Duodenal mucosa (tissue), 2 donors: ENCODE measurements around the gene SERGEF.

Experiments used
- H3K27ac ChIP-seq: one replicate; pipeline ENCODE4 v1.7.0; 2013; ENCODE audit warnings: low read depth, low read length
- H3K27me3 ChIP-seq, 2 donors: one replicate each; pipeline ENCODE4 v1.7.0; 2013; ENCODE audit warnings: low read length in 2 of 2, control low read depth in 1 of 2; ENCODE audit not compliant: insufficient read depth in 2 of 2, control insufficient read depth in 1 of 2
- H3K36me3 ChIP-seq, 2 donors: one replicate each; pipeline ENCODE4 v1.7.0; 2013; ENCODE audit warnings: low read length in 2 of 2, control low read depth in 1 of 2; ENCODE audit not compliant: insufficient read depth in 2 of 2, control insufficient read depth in 1 of 2
- H3K4me1 ChIP-seq, 2 donors: one replicate each; pipeline ENCODE4 v1.7.0; 2013; ENCODE audit warnings: low read length in 2 of 2, control low read depth in 1 of 2; ENCODE audit not compliant: insufficient read depth in 2 of 2, control insufficient read depth in 1 of 2
- H3K4me3 ChIP-seq, 2 donors: one replicate each; pipeline ENCODE4 v1.7.0; 2013; ENCODE audit warnings: low read length in 2 of 2, low read depth in 1 of 2
- H3K9ac ChIP-seq, 2 donors: one replicate each; pipeline ENCODE4 v1.7.0; 2013; ENCODE audit warnings: low read length in 2 of 2, low read depth in 1 of 2
- H3K9me3 ChIP-seq, 2 donors: one replicate each; pipeline ENCODE4 v1.7.0; 2013; ENCODE audit warnings: low read length in 2 of 2, control low read depth in 1 of 2; ENCODE audit not compliant: control insufficient read depth in 1 of 2

Gene SERGEF

GRCh38 chr11:17765356-17766072 is 247.3 kb downstream of the SERGEF start:
- Histone ChIP-seq H3K4me1 (peaks cover 8 to 9% of the 10 kb centered on the region in 2 donors), H3K4me3 (no peak overlapping the region), H3K36me3 (no peaks in the 10 kb centered on the region), H3K9me3 (no peaks in the 10 kb centered on the region), H3K27ac (no peak overlapping the region), H3K9ac (no peak overlapping the region), H3K27me3 (no peaks in the 10 kb centered on the region)

GRCh38 chr11:17764446-17765218 is 248.2 kb downstream of the SERGEF start:
- no peaks in the 10 kb centered on the region for H3K9me3 ChIP-seq
- no peaks in the 10 kb centered on the region for H3K36me3 ChIP-seq
- H3K4me3 ChIP-seq, result no peak overlapping the region
- H3K27me3 ChIP-seq, result no peaks in the 10 kb centered on the region
- peaks cover under 1% of the 10 kb centered on the region in 2 donors for H3K4me1 ChIP-seq
- no peak overlapping the region for H3K27ac ChIP-seq
- H3K9ac ChIP-seq, result no peak overlapping the region

DNA sequence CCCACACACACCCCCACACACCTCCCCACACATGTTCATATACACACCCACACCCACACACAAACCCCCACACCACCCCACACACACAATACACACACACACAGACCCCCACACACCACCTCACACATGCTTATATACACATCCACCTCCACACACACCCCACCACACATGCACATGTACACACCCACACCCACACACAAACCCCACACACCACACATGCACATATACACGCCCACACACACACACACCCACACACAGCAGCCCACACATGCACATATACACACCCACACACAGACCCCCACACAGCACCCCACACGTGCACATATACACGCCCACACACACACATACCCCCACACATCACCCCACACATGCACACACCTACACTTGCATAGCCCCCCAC is 249.1 kb downstream of the SERGEF start:
- no peak overlapping the region for H3K9ac ChIP-seq
- H3K27ac ChIP-seq, result no peak overlapping the region
- no peaks in the 10 kb centered on the region for H3K27me3 ChIP-seq
- H3K4me3 ChIP-seq, result no peak overlapping the region
- H3K4me1 ChIP-seq, result no peaks in the 10 kb centered on the region
- H3K36me3 ChIP-seq, result no peaks in the 10 kb centered on the region
- H3K9me3 ChIP-seq, result peaks cover 0 to 2% of the 10 kb centered on the region in 2 donors

DNA sequence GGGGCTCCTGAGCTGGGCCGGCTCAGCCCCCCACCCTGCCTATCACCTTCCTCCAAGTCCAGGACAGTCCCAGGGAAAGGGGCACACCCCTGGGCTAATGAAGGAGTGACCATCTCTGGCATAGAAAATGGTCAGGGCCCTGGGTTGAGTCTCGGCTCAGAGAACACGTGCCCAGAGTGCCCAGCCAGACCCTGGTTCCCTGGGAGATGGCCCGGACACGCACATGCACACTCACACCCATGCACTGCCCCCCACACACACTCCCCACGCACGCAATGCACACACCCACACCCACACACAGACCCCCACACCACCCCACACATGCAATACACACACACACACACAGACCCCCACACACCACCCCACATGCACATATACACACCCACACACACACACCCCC is 249.6 kb downstream of the SERGEF start:
- Histone ChIP-seq H3K9me3 (peaks cover 0 to 7% of the 10 kb centered on the region in 2 donors), H3K9ac (no peak overlapping the region), H3K27me3 (no peaks in the 10 kb centered on the region), H3K4me1 (no peaks in the 10 kb centered on the region), H3K27ac (no peak overlapping the region), H3K36me3 (no peaks in the 10 kb centered on the region), H3K4me3 (no peak overlapping the region)

- H3K4me1 ChIP-seq, result no peaks in the 10 kb centered on the region
- H3K36me3 ChIP-seq, result no peaks in the 10 kb centered on the region
- peaks cover 0 to 7% of the 10 kb centered on the region in 2 donors for H3K9me3 ChIP-seq
- H3K9ac ChIP-seq, result no peak overlapping the region
- no peak overlapping the region for H3K4me3 ChIP-seq
- no peaks in the 10 kb centered on the region for H3K27me3 ChIP-seq
- H3K27ac ChIP-seq, result no peak overlapping the region
Measured at GRCh38 chr11:17762309-17762974, 250.4 kb downstream of the SERGEF start.

GRCh38 chr11:17760102-17761029 is 252.5 kb downstream of the SERGEF start:
- H3K4me3 ChIP-seq, result no peak overlapping the region
- H3K9me3 ChIP-seq, result peaks cover 0 to 7% of the 10 kb centered on the region in 2 donors
- H3K27ac ChIP-seq, result no peak overlapping the region
- no peak overlapping the region for H3K9ac ChIP-seq
- no peaks in the 10 kb centered on the region for H3K36me3 ChIP-seq
- no peaks in the 10 kb centered on the region for H3K4me1 ChIP-seq
- no peaks in the 10 kb centered on the region for H3K27me3 ChIP-seq

GRCh38 chr11:17755891-17756290 is 257.0 kb downstream of the SERGEF start:
- Histone ChIP-seq H3K27me3 (no peaks in the 10 kb centered on the region), H3K9ac (no peak overlapping the region), H3K4me1 (peaks cover 0 to 2% of the 10 kb centered on the region in 2 donors), H3K36me3 (no peaks in the 10 kb centered on the region), H3K27ac (no peak overlapping the region), H3K4me3 (no peak overlapping the region), H3K9me3 (peaks cover 0 to 7% of the 10 kb centered on the region in 2 donors)

- no peak overlapping the region for H3K4me3 ChIP-seq
- H3K36me3 ChIP-seq, result no peaks in the 10 kb centered on the region
- no peak overlapping the region for H3K27ac ChIP-seq
- peaks cover 0 to 10% of the 10 kb centered on the region in 2 donors for H3K4me1 ChIP-seq
- H3K27me3 ChIP-seq, result no peaks in the 10 kb centered on the region
- H3K9me3 ChIP-seq, result peaks cover 0 to 4% of the 10 kb centered on the region in 2 donors
- H3K9ac ChIP-seq, result no peak overlapping the region
Measured at GRCh38 chr11:17753641-17754040, 259.2 kb downstream of the SERGEF start.

DNA sequence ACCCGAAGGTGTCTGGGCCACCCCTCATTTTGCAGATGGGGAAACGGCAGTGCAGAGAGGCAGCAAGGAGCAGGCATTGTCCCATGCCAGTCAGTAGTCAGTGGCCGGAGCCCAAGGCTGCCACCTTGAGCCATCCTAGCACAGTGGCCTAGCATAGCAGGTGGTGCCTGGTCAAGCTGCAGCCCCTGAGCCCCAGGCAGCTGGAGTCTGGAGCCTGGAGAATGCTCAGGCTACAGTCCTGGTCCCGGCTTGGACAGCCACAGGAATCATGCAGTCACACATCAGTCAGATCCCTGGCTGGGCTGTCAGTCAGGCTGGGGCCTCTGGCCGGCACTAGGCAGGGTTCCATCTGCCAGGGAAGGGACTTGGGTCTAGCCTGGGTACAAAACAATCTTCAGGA is 259.7 kb downstream of the SERGEF start:
- Histone ChIP-seq H3K4me3 (no peak overlapping the region), H3K27me3 (no peaks in the 10 kb centered on the region), H3K4me1 (peaks cover 0 to 10% of the 10 kb centered on the region in 2 donors), H3K27ac (no peak overlapping the region), H3K36me3 (no peaks in the 10 kb centered on the region), H3K9me3 (no peaks in the 10 kb centered on the region), H3K9ac (no peak overlapping the region)
